Measurements from ENCODE around the gene PLXNA4.

The PLXNA4 gene

GRCh38 chr7:132286836-132287235 lies 289.4 kb downstream of the PLXNA4 start:
- DNase-seq = no peak

- no peak for DNase-seq
Measured at GRCh38 chr7:132280335-132280734, 295.9 kb downstream of the PLXNA4 start.

GRCh38 chr7:132279718-132280117 lies 296.6 kb downstream of the PLXNA4 start:
- no peak for DNase-seq

- DNase-seq = peak in 10 of 58 donors; percentile 5 to 65 (median 10)
Measured at GRCh38 chr7:132276976-132277725, 299.1 kb downstream of the PLXNA4 start.

- DNase-seq = peak in 1 of 58 donors; percentile 30
Measured at GRCh38 chr7:132276234-132276630, 300.0 kb downstream of the PLXNA4 start.

- DNase-seq = no peak
Measured at GRCh38 chr7:132275416-132276233, 300.6 kb downstream of the PLXNA4 start.

GRCh38 chr7:132272763-132273371 lies 303.4 kb downstream of the PLXNA4 start:
- DNase-seq = no peak

- DNase-seq = no peak
Measured at GRCh38 chr7:132270517-132270916, 305.8 kb downstream of the PLXNA4 start.

GRCh38 chr7:132269718-132270117 lies 306.6 kb downstream of the PLXNA4 start:
- no peak for DNase-seq

GRCh38 chr7:132263151-132263550 lies 313.1 kb downstream of the PLXNA4 start:
- no peak for DNase-seq

- no peak for DNase-seq
Measured at GRCh38 chr7:132262160-132262470, 314.2 kb downstream of the PLXNA4 start.

GRCh38 chr7:132261327-132262159 lies 314.7 kb downstream of the PLXNA4 start:
- no peak for DNase-seq

- DNase-seq = no peak
Measured at GRCh38 chr7:132258231-132258630, 318.0 kb downstream of the PLXNA4 start.

GRCh38 chr7:132257253-132257652 lies 319.0 kb downstream of the PLXNA4 start:
- no peak for DNase-seq

- DNase-seq = no peak
Measured at GRCh38 chr7:132256721-132257212, 319.5 kb downstream of the PLXNA4 start.

- DNase-seq = no peak
Measured at GRCh38 chr7:132255898-132256297, 320.4 kb downstream of the PLXNA4 start.

- DNase-seq = no peak
Measured at GRCh38 chr7:132255115-132255797, 321.0 kb downstream of the PLXNA4 start.

GRCh38 chr7:132254455-132254854 lies 321.8 kb downstream of the PLXNA4 start:
- no peak for DNase-seq

- DNase-seq = no peak
Measured at GRCh38 chr7:132252793-132253100, 323.5 kb downstream of the PLXNA4 start.

GRCh38 chr7:132251327-132251659 lies 325.0 kb downstream of the PLXNA4 start:
- peak in 56 of 58 donors; percentile 6 to 93 (median 76) for DNase-seq
